D721Med (cell line): ENCODE data around the gene RPRML.

Source experiments
- DNase-seq: peaks from one replicate; pipeline ENCODE4 v3.0.0; 2011; ENCODE audit warnings: low spot score; ENCODE audit not compliant: insufficient read length
- FAIRE-seq: peaks from 2 replicates; lab custom pipeline; 2011; peaks lifted over from hg19 to GRCh38; lab: Jason Lieb, UNC
- TF ChIP-seq, protein P1 (sequence below): IDR thresholded peaks from 2 replicates; pipeline ENCODE4 v1.5.1; 2012; ENCODE audit warnings: mild to moderate bottlenecking, control low read depth; ENCODE audit not compliant: insufficient read depth; ENCODE audit errors: missing control alignments

Gene RPRML

DNA sequence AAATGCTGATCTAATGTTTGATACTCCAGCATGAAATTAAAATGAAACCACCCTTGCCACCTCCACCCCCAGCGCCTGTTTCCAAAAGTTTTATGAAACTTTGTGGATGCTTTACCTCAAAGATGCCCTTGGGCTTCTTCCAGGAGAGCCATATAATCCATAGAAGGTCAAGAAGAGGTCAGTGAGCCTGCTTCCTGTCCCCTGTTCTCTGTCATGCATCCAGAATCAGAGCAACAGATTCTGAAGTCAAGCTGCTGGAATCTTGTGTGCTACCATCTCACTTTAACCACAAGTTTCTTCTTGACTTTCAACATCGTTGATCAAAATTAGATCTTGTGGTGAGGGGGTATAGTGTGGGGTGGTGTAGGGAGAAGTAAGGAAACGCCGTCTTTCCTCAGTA is 47.5 kb downstream of the RPRML start:
- FAIRE-seq (no peak), DNase-seq (no peak)
- TF ChIP-seq, protein P1, sequence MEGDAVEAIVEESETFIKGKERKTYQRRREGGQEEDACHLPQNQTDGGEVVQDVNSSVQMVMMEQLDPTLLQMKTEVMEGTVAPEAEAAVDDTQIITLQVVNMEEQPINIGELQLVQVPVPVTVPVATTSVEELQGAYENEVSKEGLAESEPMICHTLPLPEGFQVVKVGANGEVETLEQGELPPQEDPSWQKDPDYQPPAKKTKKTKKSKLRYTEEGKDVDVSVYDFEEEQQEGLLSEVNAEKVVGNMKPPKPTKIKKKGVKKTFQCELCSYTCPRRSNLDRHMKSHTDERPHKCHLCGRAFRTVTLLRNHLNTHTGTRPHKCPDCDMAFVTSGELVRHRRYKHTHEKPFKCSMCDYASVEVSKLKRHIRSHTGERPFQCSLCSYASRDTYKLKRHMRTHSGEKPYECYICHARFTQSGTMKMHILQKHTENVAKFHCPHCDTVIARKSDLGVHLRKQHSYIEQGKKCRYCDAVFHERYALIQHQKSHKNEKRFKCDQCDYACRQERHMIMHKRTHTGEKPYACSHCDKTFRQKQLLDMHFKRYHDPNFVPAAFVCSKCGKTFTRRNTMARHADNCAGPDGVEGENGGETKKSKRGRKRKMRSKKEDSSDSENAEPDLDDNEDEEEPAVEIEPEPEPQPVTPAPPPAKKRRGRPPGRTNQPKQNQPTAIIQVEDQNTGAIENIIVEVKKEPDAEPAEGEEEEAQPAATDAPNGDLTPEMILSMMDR = no peak

DNA sequence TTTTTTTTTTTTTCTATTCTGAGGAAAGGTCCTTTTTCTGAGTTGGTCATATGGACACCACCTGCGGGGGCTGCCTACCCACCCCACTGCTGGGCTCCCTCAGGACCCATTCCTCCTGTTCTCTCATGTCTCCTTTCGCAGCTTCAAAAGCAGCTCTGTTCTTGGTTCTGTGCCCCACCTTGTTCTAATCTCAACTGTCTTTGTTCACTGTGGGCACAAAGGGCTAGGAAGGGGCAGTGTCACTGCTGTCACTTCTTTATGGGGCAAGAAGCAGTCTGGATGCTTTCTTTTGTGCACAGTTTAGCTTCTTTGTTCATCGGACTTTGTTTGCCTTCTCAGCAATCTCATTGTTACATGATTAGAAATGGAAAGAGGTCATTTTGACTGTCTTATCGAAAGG is 49.0 kb downstream of the RPRML start:
- TF ChIP-seq, protein P1 = no peak
- FAIRE-seq (no peak), DNase-seq (no peak)

DNA sequence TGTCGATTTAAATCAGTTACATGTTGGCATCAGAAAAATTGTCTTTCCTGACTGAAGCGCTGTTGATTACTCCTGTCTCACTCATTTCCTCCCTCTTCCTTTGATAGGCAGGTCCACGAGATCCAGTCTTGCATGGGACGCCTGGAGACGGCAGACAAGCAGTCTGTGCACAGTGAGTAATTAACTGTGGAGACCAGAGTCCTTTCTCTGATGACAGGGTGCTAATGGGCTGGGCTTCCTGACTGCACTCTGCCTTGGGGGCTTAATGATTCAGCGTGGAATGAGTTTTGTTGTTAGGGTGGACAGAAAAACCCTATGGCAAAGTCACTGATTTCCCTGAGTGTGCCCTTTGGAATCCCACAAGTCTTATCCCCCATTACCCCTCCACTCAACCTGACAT is 49.6 kb downstream of the RPRML start:
- no peak for FAIRE-seq
- DNase-seq = no peak
- TF ChIP-seq, protein P1 = no peak

DNA sequence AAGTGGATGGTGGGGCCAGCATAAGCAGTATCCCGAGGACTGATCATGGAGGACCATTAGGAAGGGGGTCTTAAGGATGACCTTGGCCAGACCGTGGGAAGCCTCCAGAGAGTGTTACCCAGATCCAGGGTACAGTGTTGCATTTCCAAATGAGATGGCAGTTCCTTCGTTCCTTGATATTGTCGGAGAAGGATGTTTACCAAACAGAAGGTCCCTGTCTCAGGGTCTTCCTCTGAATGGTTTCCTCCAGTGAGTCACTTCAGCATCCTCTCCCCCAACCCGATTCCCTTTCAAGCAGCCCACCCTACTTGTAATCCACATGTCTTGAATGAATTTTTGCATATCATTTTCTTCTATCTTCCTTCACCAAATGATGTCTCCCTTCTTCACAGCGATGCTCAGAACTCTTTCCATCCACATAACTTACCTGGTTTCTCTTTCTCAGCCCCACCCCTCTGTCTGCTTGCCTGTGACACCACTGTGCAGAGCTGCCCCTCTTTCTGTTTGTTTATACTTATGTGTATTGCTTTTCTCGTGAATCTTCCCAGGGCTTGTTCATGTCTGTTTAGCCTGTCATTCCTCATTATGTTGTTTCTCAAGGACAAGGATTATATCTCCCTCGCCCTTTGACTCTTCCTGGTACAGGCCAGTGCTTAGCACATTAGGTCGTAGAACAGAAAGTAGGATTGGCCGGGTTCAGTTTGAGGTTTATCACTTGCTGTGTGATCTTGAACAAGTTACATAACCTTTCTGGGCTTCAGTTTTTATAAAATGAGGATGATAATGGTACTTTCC is 50.4 kb downstream of the RPRML start:
- TF ChIP-seq, protein P1 = no peak
- no peak for DNase-seq
- FAIRE-seq = no peak
